ENCODE measurements around the gene HTRA1. TPM values are rescaled to one million over a fixed set of nuclear protein-coding genes. Genes with fewer than 3 reads are reported as not detected.

Gene HTRA1
- total and polyA plus RNA-seq, 9 of the 15 experiments (the other 6 are each of a cell fraction or from before 2014, with no cell fraction given), result 0.06 to 0.16 (median 0.13) TPM; not detected in 5

DNA sequence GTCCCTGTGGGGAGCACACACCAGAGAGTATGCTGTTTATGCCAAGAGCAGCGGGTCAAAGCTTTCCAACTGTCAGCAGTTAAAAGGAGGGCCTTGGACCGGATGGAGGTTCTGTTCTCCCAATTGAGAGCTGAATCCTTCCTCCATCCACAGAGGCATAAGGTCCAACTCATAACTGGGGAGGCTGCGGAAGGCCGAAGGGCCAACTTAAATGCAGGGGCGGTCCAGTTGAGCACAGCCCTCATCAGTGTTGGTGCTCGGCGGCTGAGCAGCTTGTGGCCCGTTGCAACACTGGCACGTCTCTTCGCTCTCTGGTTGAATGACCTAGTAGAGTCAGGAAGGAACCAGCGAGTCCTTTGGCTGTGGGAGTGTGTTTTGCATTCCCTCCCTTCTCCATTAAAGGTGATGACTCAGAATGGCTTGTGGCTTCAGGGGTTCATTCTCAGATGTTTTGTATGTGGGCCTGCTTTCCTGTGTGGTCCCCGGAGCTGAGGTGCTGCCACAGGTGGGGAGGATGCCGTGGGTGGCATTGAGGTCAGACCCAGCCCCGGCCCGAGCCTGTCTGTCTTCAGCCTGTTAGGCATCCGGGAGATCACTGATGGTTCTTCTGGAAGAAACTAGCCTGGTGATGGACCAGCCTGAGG is 54.4 kb downstream of the HTRA1 start:
- no peak for TF ChIP-seq ZBTB7A (IDR thresholded peaks at IDR 0.05; ENCODE audit: borderline replicate concordance, control insufficient read depth, low read depth, low read length)
- no peak for TF ChIP-seq RB1 (IDR thresholded peaks at IDR 0.05; ENCODE audit: low read depth)
- TF ChIP-seq XRCC3 (IDR thresholded peaks at IDR 0.05), result no peak
- no peak for TF ChIP-seq MEIS2 (IDR thresholded peaks at IDR 0.05; ENCODE audit: partially characterized antibody)
- TF ChIP-seq ZNF184 (CRISPR knock-in tag; IDR thresholded peaks at IDR 0.05), result no peak
- no peak for TF ChIP-seq SMARCA4 (IDR thresholded peaks at IDR 0.05)
- TF ChIP-seq SIX5 (IDR thresholded peaks at IDR 0.05; ENCODE audit: borderline replicate concordance in 1 of 2, insufficient read depth in 1 of 2, low read depth in 1 of 2, low read length in 2 of 2), result no peak
- no peak for TF ChIP-seq TRIM24 (IDR thresholded peaks at IDR 0.05)
- no peak for TF ChIP-seq KLF10 (CRISPR knock-in tag; IDR thresholded peaks at IDR 0.05)
- ChIA-PET POLR2A (interaction anchor here (0.7 kb wide), 1 partner anchor 78 kb away, joined by 4 read pairs; no protein-coding TSS in a partner anchor), CTCF (ENCODE audit: low intra/inter-chr PET ratio) (no interaction called here)
- no peaks in the 10 kb centered on the region for H3K79me2 ChIP-seq (ENCODE audit: control insufficient read depth, insufficient read depth, low read length)
- no peaks in the 10 kb centered on the region for H3K9me1 ChIP-seq (ENCODE audit: control insufficient read depth, insufficient read depth, low read length)
- intact Hi-C loops (cut with micrococcal nuclease), result no loop called here
- in situ Hi-C loops (cut with MboI), result no loop called here
- no peaks in the 10 kb centered on the region for H3K9me3 ChIP-seq (replicated peaks; ENCODE audit: control insufficient read depth, insufficient read depth, low read depth, low read length)
- BruUV-seq (replicated peaks), result no TSS peak
- ATAC-seq, result no peak
- no peaks in the 10 kb centered on the region for H4K20me1 ChIP-seq (replicated peaks; ENCODE audit: control insufficient read depth, insufficient read depth, low read length)
- WGBS (ENCODE audit: insufficient coverage, low coverage, missing lambda C conversion rate), result 0% methylated on average over 11 of the region's 16 CpGs
- H3K27ac ChIP-seq (ENCODE audit: extremely low read depth, low read depth, low read length), result no peak overlapping the region
- no peak overlapping the region for H3K4me3 ChIP-seq
- H3K36me3 ChIP-seq (ENCODE audit: control insufficient read depth, insufficient read depth, low read length), result no peaks in the 10 kb centered on the region
- FAIRE-seq, result no peak
- no peak for DNase-seq (ENCODE audit: extremely low read depth in 1 of 4, low spot score in 3 of 4)
- peaks cover 0 to 18% of the 10 kb centered on the region in 2 experiments; a peak in 2 of 5 replicates for H3K27me3 ChIP-seq (ENCODE audit: control insufficient read depth in 2 of 2, insufficient read depth in 2 of 2, low read length in 2 of 2)
- no peak overlapping the region for H3K4me2 ChIP-seq (ENCODE audit: insufficient read depth, low read length)
- H2AFZ ChIP-seq (ENCODE audit: low read depth, low read length), result no peak overlapping the region
- H3K4me1 ChIP-seq (replicated peaks in 1 of 2; ENCODE audit: control insufficient read depth in 2 of 2, insufficient read depth in 2 of 2, low read length in 2 of 2), result no peaks in the 10 kb centered on the region
- no peak overlapping the region for H3K9ac ChIP-seq (ENCODE audit: insufficient read depth in 1 of 2, low read depth in 2 of 2, low read length in 2 of 2)

All from K562 (cell line).